DND-41 (cell line): ENCODE measurements around the gene ATAT1.
"Not testable (repeated sequence)": the region's sequence is repeated elsewhere in the genome, so short reads cannot be mapped to it uniquely, and the experiment has no call there.

Source experiments
- CTCF ChIP-seq: IDR thresholded peaks from 2 replicates; pipeline ENCODE4 v1.5.1; 2012; ENCODE audit warnings: borderline replicate concordance, low read length, moderate library complexity, mild to moderate bottlenecking; ENCODE audit not compliant: poor library complexity, severe bottlenecking; ENCODE audit errors: extremely low read depth
- EZH2 ChIP-seq: IDR thresholded peaks from 3 replicates; pipeline ENCODE4 v1.6.1; 2012; ENCODE audit warnings: borderline replicate concordance, low read depth, mild to moderate bottlenecking, moderate library complexity, low read length, inconsistent platforms; ENCODE audit not compliant: severe bottlenecking

GRCh38 chr6:30597315-30598144 is 29.1 kb upstream of the ATAT1 start:
- TF ChIP-seq CTCF, result peak; percentile 89
- TF ChIP-seq EZH2, result not testable (repeated sequence)
